Subcutaneous abdominal adipose tissue (tissue), 5 donors: ENCODE results near the gene LAMA2.

ENCODE experiments used
- H3K27ac ChIP-seq: one replicate; pipeline ENCODE4 v1.7.0; 2013; ENCODE audit warnings: low read depth, mild to moderate bottlenecking, inconsistent platforms, low read length, moderate library complexity
- H3K27me3 ChIP-seq, 5 donors: one replicate each; pipeline ENCODE4 v1.7.0; 2013; ENCODE audit warnings: low read length in 5 of 5, inconsistent platforms in 1 of 5; ENCODE audit not compliant: control insufficient read depth in 5 of 5, insufficient read depth in 4 of 5
- H3K36me3 ChIP-seq, 5 donors: one replicate each; pipeline ENCODE4 v1.7.0; 2013; ENCODE audit warnings: low read length in 5 of 5; ENCODE audit not compliant: control insufficient read depth in 5 of 5, insufficient read depth in 5 of 5
- H3K4me1 ChIP-seq, 5 donors: one replicate each; pipeline ENCODE4 v1.7.0; 2013; ENCODE audit warnings: low read length in 5 of 5, mild to moderate bottlenecking in 3 of 5, moderate library complexity in 1 of 5; ENCODE audit not compliant: control insufficient read depth in 5 of 5, insufficient read depth in 5 of 5
- H3K4me3 ChIP-seq, 5 donors: one replicate each; pipeline ENCODE4 v1.7.0; 2013; ENCODE audit warnings: low read length in 5 of 5, low read depth in 1 of 5
- H3K9ac ChIP-seq, 5 donors: one replicate each; pipeline ENCODE4 v1.7.0; 2013; ENCODE audit warnings: low read length in 5 of 5, mild to moderate bottlenecking in 4 of 5, moderate library complexity in 3 of 5
- H3K9me3 ChIP-seq, 5 donors: one replicate each; pipeline ENCODE4 v1.7.0; 2013; ENCODE audit warnings: low read length in 5 of 5; ENCODE audit not compliant: control insufficient read depth in 5 of 5
- donor health status: healthy.
- donor health status: healthy.
- donor health status: healthy.
- donor health status: healthy.
- donor health status: healthy.

LAMA2 gene

DNA sequence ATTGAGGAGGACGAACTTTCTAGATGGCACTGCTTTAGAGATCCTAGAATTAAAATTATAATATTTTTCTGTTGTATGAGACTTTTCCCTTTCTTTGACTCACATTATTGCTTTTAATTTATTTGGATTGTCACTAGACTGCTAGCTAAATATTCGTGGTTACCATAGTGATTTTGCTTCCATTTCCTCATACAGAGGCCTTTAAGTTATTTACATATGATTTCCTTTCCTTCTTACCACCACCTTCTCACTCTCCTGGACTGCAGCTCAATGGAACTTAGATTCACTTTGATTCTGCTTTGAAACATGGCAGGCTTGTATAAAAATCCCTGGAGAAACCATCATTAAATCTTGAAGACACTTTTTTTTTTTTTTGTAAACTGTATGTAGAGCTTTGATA, 222.9 kb downstream of the LAMA2 start:
- no peak overlapping the region for H3K9ac ChIP-seq
- peaks cover 0 to 14% (median 3%) of the 10 kb centered on the region in 5 donors for H3K4me1 ChIP-seq
- H3K27ac ChIP-seq, result no peak overlapping the region
- H3K36me3 ChIP-seq, result no peaks in the 10 kb centered on the region
- H3K9me3 ChIP-seq, result no peaks in the 10 kb centered on the region
- H3K4me3 ChIP-seq, result no peak overlapping the region
- no peaks in the 10 kb centered on the region for H3K27me3 ChIP-seq

DNA sequence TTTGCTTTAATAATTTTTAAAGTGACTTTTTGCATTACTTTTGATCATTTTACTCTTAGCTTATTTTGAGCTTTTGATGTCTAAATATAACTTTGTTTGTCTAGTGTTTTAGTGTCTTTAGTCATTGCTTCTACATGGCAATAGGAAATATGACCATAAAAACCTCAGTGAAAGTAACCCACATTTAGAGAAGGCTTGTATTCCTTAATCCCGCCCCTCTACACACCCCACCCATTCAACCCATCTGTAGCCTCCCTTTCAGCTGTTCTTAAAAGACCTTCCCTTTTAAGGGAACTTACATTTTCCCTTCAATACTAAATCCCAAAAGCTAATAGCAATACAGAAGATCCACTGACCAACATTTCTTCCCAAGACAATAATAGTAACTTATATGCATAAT, 225.4 kb downstream of the LAMA2 start:
- Histone ChIP-seq H3K27ac (no peak overlapping the region), H3K4me3 (no peak overlapping the region), H3K27me3 (no peaks in the 10 kb centered on the region), H3K4me1 (peaks cover 0 to 14% (median 0%) of the 10 kb centered on the region in 5 donors), H3K9me3 (no peaks in the 10 kb centered on the region), H3K36me3 (no peaks in the 10 kb centered on the region), H3K9ac (no peak overlapping the region)

GRCh38 chr6:129110690-129111343, 227.9 kb downstream of the LAMA2 start:
- H3K4me3 ChIP-seq, result no peak overlapping the region
- no peaks in the 10 kb centered on the region for H3K9me3 ChIP-seq
- H3K4me1 ChIP-seq, result peaks cover 0 to 4% (median 0%) of the 10 kb centered on the region in 5 donors
- H3K27ac ChIP-seq, result no peak overlapping the region
- H3K9ac ChIP-seq, result no peak overlapping the region
- H3K36me3 ChIP-seq, result no peaks in the 10 kb centered on the region
- H3K27me3 ChIP-seq, result no peaks in the 10 kb centered on the region

GRCh38 chr6:129111346-129111745, 228.4 kb downstream of the LAMA2 start:
- Histone ChIP-seq H3K27ac (no peak overlapping the region), H3K9me3 (no peaks in the 10 kb centered on the region), H3K36me3 (no peaks in the 10 kb centered on the region), H3K9ac (no peak overlapping the region), H3K27me3 (no peaks in the 10 kb centered on the region), H3K4me1 (peaks cover 0 to 4% (median 0%) of the 10 kb centered on the region in 5 donors), H3K4me3 (no peak overlapping the region)

DNA sequence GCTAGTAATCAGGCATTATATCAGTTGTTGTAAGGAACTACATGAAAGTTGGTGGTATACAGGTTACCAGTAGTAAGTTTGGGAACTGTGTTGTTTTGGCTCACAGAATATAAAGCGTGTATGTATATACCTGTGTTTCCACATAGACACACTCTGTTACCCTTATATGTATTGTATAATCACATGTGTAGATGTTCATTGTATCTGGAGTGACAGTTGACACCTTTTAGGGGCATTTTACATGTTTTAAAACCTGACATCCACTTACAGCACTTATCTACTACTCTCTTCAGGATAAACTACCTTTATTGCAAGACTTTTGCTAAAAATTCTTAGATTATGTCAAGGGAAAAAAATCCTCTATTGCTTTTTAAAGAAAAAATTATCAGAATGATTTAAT, 228.9 kb downstream of the LAMA2 start:
- H3K27me3 ChIP-seq, result no peaks in the 10 kb centered on the region
- no peaks in the 10 kb centered on the region for H3K36me3 ChIP-seq
- H3K9ac ChIP-seq, result no peak overlapping the region
- no peaks in the 10 kb centered on the region for H3K9me3 ChIP-seq
- peaks cover 0 to 4% (median 0%) of the 10 kb centered on the region in 5 donors for H3K4me1 ChIP-seq
- no peak overlapping the region for H3K4me3 ChIP-seq
- no peak overlapping the region for H3K27ac ChIP-seq

DNA sequence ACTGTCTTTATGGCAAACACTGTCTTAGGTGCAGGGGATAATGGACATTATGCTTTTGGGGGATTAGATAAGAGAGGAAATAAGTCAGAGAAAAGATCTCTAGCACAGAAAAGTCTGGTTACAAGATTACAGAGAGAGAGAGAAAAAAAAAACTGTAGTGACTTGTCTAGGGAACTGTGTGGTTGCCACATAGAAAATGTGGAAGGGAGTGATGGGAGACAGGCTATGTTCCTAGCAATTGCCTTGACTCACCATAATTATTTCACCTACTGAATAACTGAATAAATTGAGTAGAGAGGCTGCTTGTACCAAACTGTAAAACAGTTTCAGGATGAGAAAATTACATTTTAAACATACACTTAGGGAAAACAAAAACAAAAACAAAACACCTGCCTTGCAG, 229.7 kb downstream of the LAMA2 start:
- Histone ChIP-seq H3K4me3 (no peak overlapping the region), H3K9me3 (no peaks in the 10 kb centered on the region), H3K36me3 (no peaks in the 10 kb centered on the region), H3K27me3 (no peaks in the 10 kb centered on the region), H3K4me1 (peaks cover 0 to 4% (median 0%) of the 10 kb centered on the region in 5 donors), H3K9ac (no peak overlapping the region), H3K27ac (no peak overlapping the region)

DNA sequence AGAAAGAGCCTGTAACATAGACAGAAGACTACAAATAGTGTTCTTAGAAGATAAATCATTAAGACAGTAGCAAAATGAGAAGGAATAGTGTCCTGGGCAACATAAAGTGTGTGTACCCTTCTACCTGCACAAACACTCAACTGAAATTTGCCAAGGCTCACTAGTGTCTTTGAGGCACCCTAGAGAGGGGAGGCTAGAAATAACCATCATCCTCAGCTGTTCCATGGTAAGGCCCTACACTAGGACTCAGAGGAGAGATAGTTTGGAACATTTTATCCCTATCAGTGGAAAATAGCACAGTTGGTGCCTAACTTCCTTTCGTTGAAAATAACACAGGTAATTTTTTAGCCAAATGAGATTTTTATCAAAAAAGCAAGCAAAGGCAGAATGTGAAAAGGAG, 230.7 kb downstream of the LAMA2 start:
- Histone ChIP-seq H3K9me3 (no peaks in the 10 kb centered on the region), H3K4me3 (no peak overlapping the region), H3K9ac (no peak overlapping the region), H3K27ac (no peak overlapping the region), H3K4me1 (peaks cover 0 to 4% (median 0%) of the 10 kb centered on the region in 5 donors), H3K27me3 (no peaks in the 10 kb centered on the region), H3K36me3 (no peaks in the 10 kb centered on the region)

DNA sequence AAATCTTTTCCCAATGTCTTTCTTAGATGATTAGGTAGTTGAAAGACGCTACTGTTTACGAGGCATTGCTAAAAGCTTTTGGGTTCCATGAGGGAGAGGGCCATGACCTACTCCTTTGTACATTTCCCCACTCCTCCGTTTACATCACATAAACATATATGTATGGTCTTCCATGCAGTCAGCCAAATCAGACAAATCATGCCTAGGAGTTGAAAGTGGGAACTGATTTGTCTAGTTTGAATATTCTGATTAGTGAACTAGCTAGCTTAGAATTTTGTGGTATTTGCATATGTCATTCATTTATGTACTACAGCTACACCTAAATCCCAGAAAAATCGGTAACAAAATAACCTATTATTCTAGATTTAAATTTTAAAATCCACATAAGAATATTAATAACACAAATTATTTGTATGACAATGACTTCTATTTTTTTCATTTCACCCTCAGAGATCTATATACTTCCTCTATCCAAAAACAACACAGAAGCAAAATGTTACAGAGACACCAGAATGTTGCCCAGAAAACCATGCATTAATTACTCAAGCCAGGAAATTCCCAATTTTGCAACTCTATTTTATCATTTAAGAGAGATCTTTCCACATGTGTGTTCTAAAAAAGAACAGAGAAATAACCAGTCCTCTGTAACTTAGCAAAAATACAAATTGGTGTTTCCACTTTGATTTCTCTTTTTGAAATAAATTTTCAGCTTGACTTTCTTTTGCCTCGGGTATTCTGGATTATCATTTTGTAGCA, 231.9 kb downstream of the LAMA2 start:
- Histone ChIP-seq H3K27ac (no peak overlapping the region), H3K4me3 (no peak overlapping the region), H3K4me1 (peaks cover 0 to 4% (median 0%) of the 10 kb centered on the region in 5 donors), H3K27me3 (no peaks in the 10 kb centered on the region), H3K9ac (no peak overlapping the region), H3K9me3 (no peaks in the 10 kb centered on the region), H3K36me3 (no peaks in the 10 kb centered on the region)

DNA sequence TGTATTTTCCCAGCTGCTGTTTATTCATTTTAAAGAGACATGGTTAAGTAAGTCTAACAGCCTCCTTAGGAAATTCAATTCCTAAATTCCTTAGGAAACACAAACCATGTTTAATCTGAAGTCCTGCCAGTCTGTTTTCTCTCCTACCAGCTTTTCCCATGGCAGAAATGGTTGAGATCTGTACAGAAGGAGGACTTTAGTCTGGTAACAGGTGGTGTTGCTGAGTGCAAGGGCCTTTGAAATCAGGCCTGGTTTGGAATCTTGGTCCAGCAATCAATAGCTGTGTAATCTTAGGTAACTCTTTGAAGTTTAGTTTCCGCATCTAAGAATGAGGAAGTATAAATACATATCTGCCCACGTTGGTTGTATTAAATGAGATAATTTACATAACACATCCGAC, 232.5 kb downstream of the LAMA2 start:
- H3K9ac ChIP-seq, result no peak overlapping the region
- H3K4me3 ChIP-seq, result no peak overlapping the region
- no peaks in the 10 kb centered on the region for H3K27me3 ChIP-seq
- H3K27ac ChIP-seq, result no peak overlapping the region
- H3K36me3 ChIP-seq, result no peaks in the 10 kb centered on the region
- H3K4me1 ChIP-seq, result peaks cover 0 to 4% (median 0%) of the 10 kb centered on the region in 5 donors
- no peaks in the 10 kb centered on the region for H3K9me3 ChIP-seq

- no peaks in the 10 kb centered on the region for H3K9me3 ChIP-seq
- no peak overlapping the region for H3K4me3 ChIP-seq
- no peaks in the 10 kb centered on the region for H3K27me3 ChIP-seq
- H3K27ac ChIP-seq, result no peak overlapping the region
- H3K9ac ChIP-seq, result no peak overlapping the region
- no peaks in the 10 kb centered on the region for H3K36me3 ChIP-seq
- peaks cover 0 to 4% (median 0%) of the 10 kb centered on the region in 5 donors for H3K4me1 ChIP-seq
Observed at GRCh38 chr6:129117355-129117754, 234.4 kb downstream of the LAMA2 start.
